SK-N-SH (cell line): ENCODE results near the gene TNFAIP1. TPM values are rescaled to one million over a fixed set of nuclear protein-coding genes. Genes with fewer than 3 reads are reported as not detected.

Source experiments
- CTCF ChIA-PET: fragments of 300-600, 350-600 bp; formaldehyde crosslinking; extraction: SDS; loops from one replicate; lab custom pipeline; 2021; lab: Yijun Ruan, JAX
- POLR2A ChIA-PET: fragments of 350-600 bp; sonication (Branson Sonifier 250); formaldehyde crosslinking; extraction: SDS; loops from one replicate; lab custom pipeline; 2020; ENCODE audit warnings: antibody characterized with exemption, inconsistent platforms; lab: Yijun Ruan, JAX
- DNase-seq: peaks from one replicate; pipeline ENCODE4 v3.0.0; 2012
- H2AFZ ChIP-seq: fragments of 200-600 bp; sonication (generic); 2 replicates; pipeline ENCODE4 v1.8.1; 2016; ENCODE audit warnings: antibody characterized with exemption, mild to moderate bottlenecking, low read depth
- H3F3A ChIP-seq: fragments of 200-600 bp; sonication (generic); replicated peaks from 2 replicates; pipeline ENCODE3; 2016; ENCODE audit warnings: antibody characterized with exemption, mild to moderate bottlenecking; ENCODE audit not compliant: insufficient read depth
- H3K27ac ChIP-seq, 2 experiments: fragments of 200-500 bp in 1 of 2; fragments of 200-600 bp in 1 of 2; sonication (Bioruptor generic) in 1 of 2; sonication (generic), shearing (Covaris generic) in 1 of 2; 2 replicates each; pipeline versions ENCODE4 v1.5.1 to v1.6.1; 2014 to 2016; ENCODE audit warnings: low read depth in 2 of 2, inconsistent platforms in 1 of 2, low read length in 1 of 2, mild to moderate bottlenecking in 1 of 2, mixed read lengths in 1 of 2
- H3K27me3 ChIP-seq: fragments of 200-600 bp; sonication (generic), shearing (Covaris generic); 2 replicates; pipeline ENCODE4 v1.6.1; 2016; ENCODE audit warnings: mixed run types; ENCODE audit not compliant: insufficient read depth
- H3K36me3 ChIP-seq, 2 experiments: fragments of 200-500 bp in 1 of 2; fragments of 200-600 bp in 1 of 2; sonication (Bioruptor generic) in 1 of 2; sonication (generic) in 1 of 2; replicated peaks in 1 of 2; 2 replicates each; pipeline versions ENCODE3 to v1.5.1; 2014 to 2016; ENCODE audit warnings: low read length in 1 of 2, mild to moderate bottlenecking in 1 of 2; ENCODE audit not compliant: insufficient read depth in 2 of 2, control insufficient read depth in 1 of 2
- H3K4me1 ChIP-seq, 2 experiments: fragments of 200-500 bp in 1 of 2; fragments of 200-600 bp in 1 of 2; sonication (Bioruptor generic) in 1 of 2; sonication (generic), shearing (Covaris generic) in 1 of 2; 2 replicates each; pipeline versions ENCODE4 v1.5.1 to v1.6.1; 2014 to 2016; ENCODE audit warnings: low read depth in 1 of 2, low read length in 1 of 2, mixed run types in 1 of 2; ENCODE audit not compliant: insufficient read depth in 2 of 2, control insufficient read depth in 1 of 2
- H3K4me2 ChIP-seq: fragments of 200-600 bp; sonication (generic), shearing (Covaris generic); 2 replicates; pipeline ENCODE4 v1.6.1; 2017; ENCODE audit warnings: mixed run types
- H3K4me3 ChIP-seq, 2 experiments: fragments of 200-500 bp in 1 of 2; fragments of 200-600 bp in 1 of 2; sonication (Bioruptor generic) in 1 of 2; sonication (generic), shearing (Covaris generic) in 1 of 2; 2 replicates each; pipeline versions ENCODE4 v1.5.1 to v1.8.1; 2014 to 2016; ENCODE audit warnings: low read depth in 2 of 2, inconsistent platforms in 1 of 2, low read length in 1 of 2, mild to moderate bottlenecking in 1 of 2, mixed read lengths in 1 of 2, moderate library complexity in 1 of 2
- H3K79me2 ChIP-seq: fragments of 200-600 bp; sonication (generic); 2 replicates; pipeline ENCODE4 v1.8.1; 2017; ENCODE audit warnings: mild to moderate bottlenecking; ENCODE audit not compliant: insufficient read depth
- H3K9ac ChIP-seq: fragments of 200-600 bp; sonication (generic); 2 replicates; pipeline ENCODE4 v1.6.1; 2017; ENCODE audit warnings: mixed run types
- H3K9me2 ChIP-seq: fragments of 200-600 bp; sonication (generic); 2 replicates; pipeline ENCODE4 v1.6.1; 2017; ENCODE audit warnings: mixed run types
- H3K9me3 ChIP-seq: fragments of 200-600 bp; sonication (generic); 2 replicates; pipeline ENCODE4 v1.6.1; 2017; ENCODE audit warnings: mixed run types, mild to moderate bottlenecking, moderate library complexity
- H4K20me1 ChIP-seq: fragments of 200-600 bp; sonication (generic); 2 replicates; pipeline ENCODE4 v1.6.1; 2017; ENCODE audit warnings: mild to moderate bottlenecking, mixed run types; ENCODE audit not compliant: insufficient read depth
- CHD2 ChIP-seq: fragments of 150-350 bp; IDR thresholded peaks from 2 replicates; pipeline ENCODE4 v1.6.1; 2018; ENCODE audit warnings: low read length; ENCODE audit not compliant: partially characterized antibody
- ELF1 ChIP-seq: IDR thresholded peaks from 2 replicates; pipeline ENCODE4 v1.4.0; 2012
- EZH2phosphoT487 ChIP-seq: fragments of 200-600 bp; sonication (generic); IDR thresholded peaks from 2 replicates; pipeline ENCODE4 v1.6.1; 2017; ENCODE audit warnings: low read depth, mixed run types, mild to moderate bottlenecking, antibody characterized with exemption, moderate library complexity, borderline replicate concordance
- FOSL2 ChIP-seq: IDR thresholded peaks from 2 replicates; pipeline ENCODE4 v1.4.0; 2012; ENCODE audit warnings: low read depth, mild to moderate bottlenecking, moderate library complexity, borderline replicate concordance
- GABPA ChIP-seq: IDR thresholded peaks from 2 replicates; pipeline ENCODE4 v1.4.0; 2012; ENCODE audit warnings: low read depth, mild to moderate bottlenecking
- JUND ChIP-seq: IDR thresholded peaks from 2 replicates; pipeline ENCODE4 v1.4.0; 2012
- MEF2A ChIP-seq: IDR thresholded peaks from 2 replicates; pipeline ENCODE4 v1.4.0; 2012; ENCODE audit warnings: low read depth, borderline replicate concordance
- MXI1 ChIP-seq: IDR thresholded peaks from 2 replicates; pipeline ENCODE4 v1.6.1; 2012; ENCODE audit warnings: mild to moderate bottlenecking, low read depth, low read length, improper control_type of control experiment
- NRF1 ChIP-seq: IDR thresholded peaks from 2 replicates; pipeline ENCODE4 v1.6.1; 2012; ENCODE audit warnings: low read depth, mild to moderate bottlenecking, low read length
- REST ChIP-seq: IDR thresholded peaks from 2 replicates; pipeline ENCODE4 v1.6.1; 2012; ENCODE audit warnings: mild to moderate bottlenecking, low read depth, low read length, moderate library complexity
- RXRA ChIP-seq: IDR thresholded peaks from 2 replicates; pipeline ENCODE4 v1.4.0; 2012; ENCODE audit warnings: low read depth, mild to moderate bottlenecking, borderline replicate concordance
- SIN3A ChIP-seq: IDR thresholded peaks from 2 replicates; pipeline ENCODE4 v1.6.1; 2012; ENCODE audit warnings: low read depth, mild to moderate bottlenecking, low read length, moderate library complexity, borderline replicate concordance
- SMC3 ChIP-seq: IDR thresholded peaks from 2 replicates; pipeline ENCODE4 v1.6.1; 2012; ENCODE audit warnings: low read depth, low read length, improper control_type of control experiment
- TAF1 ChIP-seq: IDR thresholded peaks from 2 replicates; pipeline ENCODE4 v1.6.1; 2012; ENCODE audit warnings: low read depth, mild to moderate bottlenecking, low read length, moderate library complexity, borderline replicate concordance
- TEAD4 ChIP-seq: IDR thresholded peaks from 2 replicates; pipeline ENCODE4 v1.4.0; 2012; ENCODE audit warnings: mild to moderate bottlenecking, borderline replicate concordance; ENCODE audit not compliant: insufficient read depth
- USF1 ChIP-seq: IDR thresholded peaks from 2 replicates; pipeline ENCODE4 v1.4.0; 2012; ENCODE audit warnings: low read depth, borderline replicate concordance
- YY1 ChIP-seq: IDR thresholded peaks from 2 replicates; pipeline ENCODE4 v1.4.0; 2012; ENCODE audit warnings: low read depth, mild to moderate bottlenecking
- WGBS: methylation state at CpG from one replicate; pipeline ENCODE4 v1.1.6; 2017; ENCODE audit warnings: low lambda C conversion rate; 5-methylcytosine and 5-hydroxymethylcytosine counted together
- polyA plus RNA-seq, 3 experiments: library from polyadenylated mRNA; depleted of rRNA; stranded (reverse); fragments of >200 nt; gene quantifications; 2 replicates each; pipeline ENCODE4 v1.2.3, GENCODE V29; 2012

TNFAIP1 gene
- polyA plus RNA-seq, 1 of the 3 experiments (the other 2 are of a cell fraction): 52.0 TPM

- CTCF ChIA-PET: interaction anchor here (0.8 to 2.4 kb wide), 2 partner anchors 8 to 448 kb away, joined by 4 to 9 read pairs; no protein-coding TSS in a partner anchor
- Histone ChIP-seq H3K79me2 (peaks cover 21% of the 10 kb centered on the region), H3K4me3 (no peak overlapping the region), H4K20me1 (no peaks in the 10 kb centered on the region), H3K9me3 (no peaks in the 10 kb centered on the region), H3K27ac (no peak overlapping the region), H3K4me2 (no peak overlapping the region), H2AFZ (no peak overlapping the region), H3K27me3 (no peaks in the 10 kb centered on the region), H3K36me3 (peaks cover 25 to 50% of the 10 kb centered on the region in 2 experiments), H3K9ac (no peak overlapping the region), H3K4me1 (peaks cover 0 to 2% of the 10 kb centered on the region in 2 experiments; a peak in 1 of 4 replicates), H3K9me2 (no peaks in the 10 kb centered on the region), H3F3A (peaks cover 4% of the 10 kb centered on the region)
- POLR2A ChIA-PET: no interaction called here
- 79% methylated on average over 3 of the region's 3 CpGs for WGBS
- TF ChIP-seq SMC3 (no peak), GABPA (no peak), CHD2 (no peak), SIN3A (no peak), TAF1 (no peak), MXI1 (no peak), NRF1 (no peak), ELF1 (no peak), JUND (no peak), YY1 (no peak), REST (no peak), TEAD4 (no peak), MEF2A (no peak), RXRA (no peak), FOSL2 (no peak), EZH2phosphoT487 (no peak), USF1 (no peak)
- DNase-seq: no peak
These were observed 7.9 kb upstream of the TNFAIP1 start for GRCh38 chr17:28327709-28328108.
